ENCODE data around the gene PTPRN2. TPM values are rescaled to one million over a fixed set of nuclear protein-coding genes. Genes with fewer than 3 reads are reported as not detected.

Gene PTPRN2
- total and polyA plus RNA-seq, 2 donors (not counting 3 experiments of a cell fraction or from before 2014, with no cell fraction given), result 0.62 to 0.88 TPM

DNA sequence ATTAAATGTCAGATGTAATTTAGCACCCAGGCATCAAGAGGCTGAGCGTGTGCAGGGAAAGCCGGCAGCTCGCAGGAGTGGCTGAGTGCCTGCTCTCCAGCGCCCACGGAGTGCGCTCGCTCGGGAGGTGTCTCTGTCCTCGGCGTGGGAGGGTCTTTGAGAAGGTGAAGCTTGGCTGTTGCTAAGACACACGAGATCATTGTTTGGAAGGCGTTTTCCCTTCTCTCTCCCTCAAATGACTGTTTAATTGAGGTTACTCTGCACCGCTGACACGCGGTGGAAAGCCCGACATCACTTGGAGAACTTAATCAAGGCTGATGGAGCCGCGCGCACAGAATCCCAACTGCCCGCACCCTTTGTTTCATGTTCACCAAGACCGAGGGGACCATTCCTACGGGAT, 836.2 kb downstream of the PTPRN2 start:
- no peak overlapping the region for H2AFZ ChIP-seq (ENCODE audit: low read depth, low read length)
- H3K27ac ChIP-seq (ENCODE audit: insufficient read depth, low read depth, low read length), result no peak overlapping the region
- intact Hi-C loops (cut with micrococcal nuclease), result no loop called here
- dilution Hi-C loops (cut with MboI; ENCODE audit: extremely low pct_ligation_motif_present, low sequenced_read_pairs), result no loop called here
- H3K4me1 ChIP-seq (ENCODE audit: control insufficient read depth, extremely low read depth, insufficient read depth, low read length), result no peaks in the 10 kb centered on the region
- no peak overlapping the region for H3K9ac ChIP-seq (replicated peaks; ENCODE audit: extremely low read depth, insufficient read depth, low read length)
- CTCF ChIA-PET, result no interaction called here
- H3K9me3 ChIP-seq (replicated peaks; ENCODE audit: control insufficient read depth, insufficient read depth, low read length), result peaks cover 8% of the 10 kb centered on the region
- DNase-seq (ENCODE audit: low read depth, low spot score), result no peak
- no peaks in the 10 kb centered on the region for H3K79me2 ChIP-seq (ENCODE audit: control insufficient read depth, insufficient read depth, low read length)
- H3K36me3 ChIP-seq (ENCODE audit: control insufficient read depth in 2 of 2, extremely low read depth in 1 of 2, insufficient read depth in 2 of 2, low read length in 2 of 2), result no peaks in the 10 kb centered on the region
- no peaks in the 10 kb centered on the region for H3K9me1 ChIP-seq (replicated peaks; ENCODE audit: control insufficient read depth, extremely low read depth, insufficient read depth, low read length)
- POLR2A ChIA-PET, result no interaction called here
- TF ChIP-seq EZH2 (IDR thresholded peaks at IDR 0.05; ENCODE audit: borderline replicate concordance, low read depth, low read length, severe bottlenecking), result no peak
- TF ChIP-seq, protein P1, sequence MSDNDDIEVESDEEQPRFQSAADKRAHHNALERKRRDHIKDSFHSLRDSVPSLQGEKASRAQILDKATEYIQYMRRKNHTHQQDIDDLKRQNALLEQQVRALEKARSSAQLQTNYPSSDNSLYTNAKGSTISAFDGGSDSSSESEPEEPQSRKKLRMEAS (IDR thresholded peaks at IDR 0.05; ENCODE audit: insufficient read depth, insufficient read length), result no peak
- no peak for TF ChIP-seq JUN (IDR thresholded peaks at IDR 0.05; ENCODE audit: borderline replicate concordance, insufficient read depth, insufficient read length, low read depth)
- TF ChIP-seq MYC (IDR thresholded peaks at IDR 0.05; ENCODE audit: low read depth, low read length), result no peak
- TF ChIP-seq POLR2A (IDR thresholded peaks at IDR 0.05; ENCODE audit: low read depth, low read length), result no peak
- TF ChIP-seq FOS (IDR thresholded peaks at IDR 0.05; ENCODE audit: borderline replicate concordance, insufficient read depth, low read length), result no peak
- no peak for TF ChIP-seq CTCF (IDR thresholded peaks at IDR 0.05; ENCODE audit: extremely low read depth in 1 of 2, insufficient read depth in 1 of 2, low read depth in 1 of 2, low read length in 2 of 2)
- TF ChIP-seq POLR2AphosphoS5 (IDR thresholded peaks at IDR 0.05; ENCODE audit: insufficient read depth, low read depth, low read length), result no peak
- no peak for TF ChIP-seq GATA2 (IDR thresholded peaks at IDR 0.05; ENCODE audit: insufficient read depth, insufficient read length, low read depth, low read length)
- no TSS peak for BruUV-seq (replicated peaks)
- no peak for FAIRE-seq
- no peaks in the 10 kb centered on the region for H4K20me1 ChIP-seq (replicated peaks; ENCODE audit: control insufficient read depth, extremely low read depth, insufficient read depth, low read length)
- no peak overlapping the region for H3K4me2 ChIP-seq (ENCODE audit: insufficient read depth, low read length)
- no peak overlapping the region for H3K4me3 ChIP-seq (replicated peaks in 1 of 3; ENCODE audit: insufficient read depth in 1 of 3, low read depth in 1 of 3, low read length in 3 of 3)
- no peaks in the 10 kb centered on the region for H3K27me3 ChIP-seq (ENCODE audit: control insufficient read depth in 2 of 2, insufficient read depth in 2 of 2, low read length in 2 of 2)

All from endothelial cell of umbilical vein (primary cell).